GM18873 (cell line): ENCODE data around the gene RAB25.

Experiments used
- ATAC-seq: cut with Tn5 transposase; IDR thresholded peaks from one replicate; pipeline ENCODE4 v1.9.1; 2021; ENCODE audit warnings: mild to moderate bottlenecking, moderate library complexity, moderate number of reproducible peaks; ENCODE audit not compliant: unreplicated experiment, low FRiP score

RAB25 gene

DNA sequence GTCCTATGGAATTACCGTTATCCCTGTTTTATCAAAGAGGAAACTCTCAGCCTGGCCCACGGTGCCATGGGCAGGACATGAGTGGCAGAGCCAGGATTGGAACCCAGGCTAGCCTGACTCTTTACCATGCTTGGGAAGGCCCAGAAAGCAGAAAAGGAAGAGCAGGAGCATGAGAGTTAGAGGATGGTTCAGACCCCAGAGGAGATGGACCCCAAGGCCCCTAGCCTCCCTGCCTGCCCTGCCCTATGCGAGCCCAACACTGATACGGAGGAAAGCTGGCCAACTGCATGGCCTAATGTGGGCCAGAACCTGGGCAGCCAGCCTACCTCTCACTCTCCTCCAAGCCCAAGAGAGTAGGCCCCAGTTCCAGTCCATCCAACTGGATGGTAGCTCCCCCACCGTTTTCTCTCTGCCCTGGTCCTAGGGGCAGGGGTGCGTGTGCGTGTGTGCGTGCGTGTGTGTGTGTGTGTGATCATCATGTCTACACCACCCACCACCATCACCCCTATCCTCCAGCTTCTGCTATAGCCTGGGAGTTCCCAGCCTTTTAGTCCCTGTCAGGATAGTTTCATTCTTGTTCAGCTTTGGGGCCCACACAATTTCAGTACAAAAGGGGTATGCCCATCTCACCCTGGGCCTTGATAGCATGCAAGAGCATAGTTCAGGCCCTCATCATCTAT is 36.7 kb downstream of the RAB25 start:
- no peak for ATAC-seq

DNA sequence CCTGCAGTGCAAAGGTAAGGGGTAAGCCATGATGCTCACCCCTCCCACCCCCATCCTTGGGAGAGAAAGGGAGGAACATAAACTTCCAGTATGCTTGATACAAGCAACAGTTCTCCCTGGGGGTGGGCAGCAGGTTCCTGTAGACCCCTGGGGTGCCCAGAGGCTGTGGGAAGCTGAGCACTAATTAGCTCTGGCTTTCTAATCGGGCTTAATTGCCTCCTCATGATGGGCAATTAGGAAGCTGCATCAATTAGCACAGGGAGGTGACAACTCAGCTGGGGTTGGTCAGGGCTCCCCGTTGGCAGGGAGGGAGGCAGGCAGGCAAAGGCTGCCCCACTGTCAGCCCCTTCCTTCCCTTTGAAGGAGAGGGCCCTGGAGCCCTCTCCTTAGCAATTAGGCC is 37.8 kb downstream of the RAB25 start:
- no peak for ATAC-seq

DNA sequence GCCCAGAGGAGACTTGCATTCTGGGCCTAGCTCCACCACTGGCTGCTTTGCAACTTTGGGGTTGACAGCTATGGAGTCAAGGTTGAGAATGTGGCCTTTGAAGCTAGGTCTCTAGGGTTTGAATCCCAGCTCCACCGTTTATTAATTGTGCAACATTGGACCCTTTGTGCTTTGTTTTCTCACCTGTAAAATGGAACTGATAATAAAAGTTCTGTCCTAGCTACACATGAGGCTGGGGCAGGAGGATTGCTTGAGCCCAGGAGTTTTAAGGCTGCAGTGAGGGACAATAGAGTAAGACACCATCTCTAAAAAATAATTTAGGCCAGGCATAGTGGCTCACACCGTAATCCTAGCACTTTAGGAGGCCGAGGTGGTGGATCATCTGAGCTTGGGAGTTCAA is 38.3 kb downstream of the RAB25 start:
- no peak for ATAC-seq

DNA sequence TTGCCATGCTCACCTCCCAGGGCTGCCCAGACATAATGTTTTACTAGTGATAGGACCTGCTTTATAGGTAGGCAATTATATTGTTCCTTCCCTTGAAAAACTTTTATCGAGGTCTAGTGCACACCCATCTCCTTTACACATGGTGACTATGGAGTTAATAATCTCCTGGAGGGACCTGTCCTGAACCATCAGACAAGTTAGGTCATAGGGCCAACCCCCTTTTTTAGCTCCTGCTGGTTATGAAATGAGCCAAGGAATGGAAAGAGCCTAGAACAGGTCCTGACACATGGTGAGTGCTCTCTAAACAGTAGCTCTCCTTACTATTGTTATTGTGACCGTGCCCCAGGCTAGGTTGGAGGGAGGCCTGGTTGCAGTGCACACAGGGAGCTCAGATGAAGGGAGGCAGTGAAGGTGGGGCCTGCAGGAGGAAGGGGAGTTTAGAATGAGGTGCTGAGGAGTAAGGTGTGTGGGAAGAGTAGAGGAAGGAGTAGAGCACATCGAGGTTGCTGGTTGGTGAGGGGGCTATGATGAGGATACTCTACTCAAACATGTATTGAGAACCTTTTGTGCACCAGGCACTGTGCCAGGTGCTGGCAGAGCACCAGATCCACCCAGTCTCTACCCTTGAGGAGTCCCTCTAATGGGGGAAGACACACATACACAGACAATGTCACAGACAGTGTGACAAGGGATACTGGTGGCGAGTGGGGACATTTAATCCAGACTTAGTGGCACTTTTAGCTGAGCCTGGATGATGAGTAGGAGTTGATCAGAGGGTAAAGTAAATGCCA is 39.4 kb downstream of the RAB25 start:
- no peak for ATAC-seq

DNA sequence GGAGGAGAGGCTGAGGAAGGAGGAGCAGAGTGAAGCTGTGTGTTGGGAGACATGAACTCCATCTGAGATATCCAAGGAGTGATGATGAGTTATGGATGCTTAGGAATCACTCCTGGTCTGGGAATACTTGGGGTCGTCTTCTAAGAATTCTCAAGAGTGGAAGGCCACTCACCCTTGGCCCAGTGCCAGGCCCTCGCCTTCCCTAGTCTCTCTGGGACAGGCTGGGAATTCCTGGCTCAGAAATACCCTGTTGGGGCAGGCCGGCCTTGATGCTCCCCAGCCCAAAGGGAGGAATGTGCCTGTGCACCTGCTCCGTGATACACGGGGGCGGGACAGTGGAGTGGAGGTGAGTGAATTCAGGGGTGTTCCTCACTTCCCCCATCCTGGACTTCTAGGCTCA is 40.9 kb downstream of the RAB25 start:
- no peak for ATAC-seq

DNA sequence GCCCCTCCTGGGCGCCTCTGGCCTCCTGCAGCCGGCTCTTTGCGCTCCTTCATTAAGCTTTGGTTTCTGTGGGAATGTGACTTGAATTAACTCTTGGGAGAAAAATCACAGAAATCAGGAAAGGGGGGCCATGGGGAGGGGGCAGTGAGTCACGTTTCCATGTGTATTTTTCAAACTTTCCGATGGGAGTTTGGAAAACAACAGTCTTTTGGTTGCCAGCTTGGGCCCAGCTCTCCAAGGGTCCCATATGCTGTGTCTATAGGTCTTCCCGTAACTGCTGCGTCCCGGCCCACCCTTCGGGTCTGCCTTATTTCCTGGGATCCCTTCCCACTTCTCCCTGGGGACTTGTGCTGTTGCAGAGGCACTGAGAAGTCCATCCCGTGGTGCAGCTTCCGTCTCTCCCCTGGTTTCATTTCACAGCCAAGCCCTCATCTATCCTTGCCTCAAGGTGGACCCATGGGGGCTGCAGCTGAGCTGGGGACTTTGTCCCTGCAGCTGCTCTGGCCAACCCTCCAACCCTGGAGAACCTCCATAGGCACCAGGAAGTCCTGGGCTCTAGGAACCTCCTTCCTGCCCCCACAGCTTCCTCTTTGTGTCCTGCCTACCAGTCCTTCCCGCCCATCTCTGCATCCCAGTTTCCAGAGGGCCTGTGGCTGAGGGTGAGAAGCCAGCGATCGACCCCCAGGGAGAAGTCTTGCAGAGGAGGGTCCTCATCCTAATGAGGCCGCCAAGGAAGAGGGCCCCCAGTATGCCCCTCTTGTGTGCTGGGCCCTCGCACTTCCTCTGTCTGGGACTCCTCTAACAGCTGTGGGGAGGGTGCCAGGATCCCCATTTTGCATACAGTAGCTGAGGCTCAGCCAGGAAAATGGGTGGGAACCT is 41.9 kb downstream of the RAB25 start:
- no peak for ATAC-seq

DNA sequence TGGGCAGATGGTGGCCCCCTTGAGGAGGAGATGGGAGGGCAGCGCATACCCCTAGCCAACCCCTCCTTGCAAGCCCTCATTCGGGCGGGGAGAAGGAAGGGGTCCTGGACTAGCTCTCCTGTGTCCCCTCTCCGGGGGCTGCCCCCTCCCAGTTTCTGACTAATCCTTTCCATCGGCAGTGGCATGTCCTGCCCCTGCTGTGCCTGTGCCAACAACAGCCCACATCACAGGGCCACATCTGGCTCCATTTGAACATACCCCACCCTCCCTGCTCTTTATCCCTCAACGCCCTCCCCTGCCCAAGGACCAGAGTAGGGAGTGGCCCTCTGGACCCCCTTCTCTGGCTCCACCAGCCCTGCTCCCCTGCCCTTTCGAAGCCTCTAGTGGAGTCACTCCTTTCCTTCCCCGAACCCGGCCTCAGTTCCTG is 42.6 kb downstream of the RAB25 start:
- no peak for ATAC-seq

DNA sequence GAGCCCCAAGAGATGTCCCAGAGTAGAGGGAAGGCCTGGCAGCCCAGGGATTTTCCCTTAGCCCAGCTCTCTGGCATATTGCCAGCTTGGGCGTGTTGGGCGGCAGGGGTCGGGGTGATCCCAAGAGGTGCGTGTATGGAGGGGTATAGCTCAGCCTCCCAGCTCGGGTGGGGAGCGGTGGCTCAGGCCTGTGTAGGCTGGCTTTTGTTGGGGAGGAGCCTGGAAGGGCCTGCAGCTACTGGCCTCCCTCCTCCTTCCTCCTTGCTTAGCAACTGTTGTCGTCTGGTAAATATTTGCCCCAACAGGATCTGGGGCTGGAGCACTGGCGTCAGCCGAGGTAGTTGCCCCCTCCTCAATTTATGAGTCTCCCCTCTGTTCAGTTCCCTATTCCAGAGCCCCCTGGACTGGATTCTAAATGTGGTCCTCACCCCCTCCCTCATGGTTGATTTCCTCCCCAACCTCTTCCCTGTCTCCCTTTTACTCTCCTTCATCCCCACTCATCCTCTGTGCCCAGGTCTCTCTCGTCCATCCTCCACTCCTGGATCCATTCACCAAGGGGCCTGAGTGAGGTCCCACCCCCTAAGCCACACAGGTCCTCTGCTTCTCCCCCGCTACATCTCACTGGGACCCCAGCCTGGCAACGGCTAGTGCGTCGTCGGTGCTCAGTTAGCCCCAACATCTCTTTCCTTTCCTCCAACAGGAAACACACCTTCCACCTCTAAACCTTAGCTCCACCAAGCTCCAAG is 43.3 kb downstream of the RAB25 start:
- no peak for ATAC-seq

DNA sequence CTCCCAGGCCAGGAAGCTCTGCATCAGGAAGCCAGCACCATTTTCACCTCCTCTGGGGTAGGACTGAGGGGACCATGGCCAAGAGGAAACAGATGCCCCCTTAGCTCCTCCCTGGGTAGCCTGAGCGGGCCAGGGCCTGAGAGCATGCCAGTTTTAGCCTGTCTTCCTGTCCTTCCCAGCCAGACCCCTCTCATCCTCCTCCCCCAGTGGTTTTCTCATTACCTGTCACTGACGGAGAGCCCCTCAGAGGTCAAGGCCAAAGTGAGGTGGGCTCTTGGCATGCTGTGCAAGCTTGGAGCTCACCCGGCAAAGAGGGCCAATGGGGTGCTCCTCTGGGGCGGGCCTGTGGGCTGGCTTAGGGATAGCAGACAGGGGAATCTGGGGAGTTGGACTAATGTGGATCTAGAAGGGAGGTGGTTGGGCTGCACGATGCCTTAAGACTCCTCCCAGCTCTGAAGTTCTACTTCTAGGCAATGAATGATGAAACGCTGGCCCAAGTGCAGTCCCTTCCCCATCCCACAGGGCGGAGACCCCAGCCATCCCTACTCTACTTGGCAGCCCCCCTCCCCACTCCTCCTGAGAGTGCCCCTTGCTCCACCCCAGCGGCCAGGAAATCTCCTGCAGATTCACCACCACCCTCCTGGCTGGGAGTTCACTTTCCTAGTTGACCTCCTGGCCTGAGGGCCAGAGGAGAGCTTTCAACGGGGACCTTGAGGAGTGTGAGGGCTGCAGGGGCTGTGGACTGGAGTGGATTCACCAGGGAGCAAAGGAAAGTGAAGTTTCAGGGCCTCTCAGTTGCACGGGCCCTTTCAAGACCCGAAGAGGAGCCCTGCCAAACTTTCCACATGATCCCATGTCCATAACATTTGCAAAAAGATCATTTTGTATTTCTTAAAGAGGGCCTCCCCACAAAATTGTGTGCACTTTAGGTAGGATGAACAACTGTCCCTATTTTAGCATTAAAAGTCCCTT is 44.2 kb downstream of the RAB25 start:
- no peak for ATAC-seq

DNA sequence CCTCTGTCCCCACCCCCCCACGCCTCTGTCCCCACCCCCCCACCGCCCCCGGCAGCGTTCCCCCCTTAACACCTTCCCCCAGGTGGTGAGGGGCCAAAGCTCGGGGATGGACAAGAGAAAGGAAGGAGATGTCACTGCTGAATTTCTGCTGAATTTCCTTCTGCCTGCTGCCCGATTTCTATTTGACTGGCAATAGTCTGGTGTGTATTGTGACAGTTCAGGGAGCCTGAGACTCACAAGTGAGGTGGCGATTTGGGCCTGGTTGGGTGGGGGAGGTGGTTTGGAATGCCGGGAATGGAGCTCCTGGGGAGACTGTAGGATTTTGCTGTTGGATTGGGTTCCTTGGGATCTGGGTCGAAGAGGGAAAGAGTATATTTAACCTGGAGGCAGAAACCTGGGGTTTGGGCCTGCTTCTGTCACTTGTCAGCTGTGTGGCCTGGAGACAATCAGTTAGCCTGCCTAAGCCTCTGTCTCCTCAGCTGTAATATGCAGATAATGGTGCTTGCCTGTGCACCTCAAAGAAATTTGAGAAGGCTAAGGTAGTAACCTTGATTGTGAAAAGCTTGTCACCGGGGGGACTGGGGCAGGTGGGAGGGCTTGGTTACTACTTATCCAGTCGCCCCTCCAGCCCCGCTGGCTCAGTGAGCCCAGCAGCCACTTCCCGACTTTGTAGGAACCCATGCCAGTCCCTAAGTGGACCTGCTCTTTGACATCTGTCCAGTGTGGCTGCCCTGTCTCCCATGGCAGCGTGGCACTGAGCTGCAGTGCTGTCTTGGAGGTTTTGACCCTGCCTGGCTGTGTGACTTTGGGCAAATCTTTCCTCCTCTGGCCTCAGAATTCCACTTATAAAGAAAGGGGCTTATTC is 45.9 kb downstream of the RAB25 start:
- ATAC-seq = no peak

DNA sequence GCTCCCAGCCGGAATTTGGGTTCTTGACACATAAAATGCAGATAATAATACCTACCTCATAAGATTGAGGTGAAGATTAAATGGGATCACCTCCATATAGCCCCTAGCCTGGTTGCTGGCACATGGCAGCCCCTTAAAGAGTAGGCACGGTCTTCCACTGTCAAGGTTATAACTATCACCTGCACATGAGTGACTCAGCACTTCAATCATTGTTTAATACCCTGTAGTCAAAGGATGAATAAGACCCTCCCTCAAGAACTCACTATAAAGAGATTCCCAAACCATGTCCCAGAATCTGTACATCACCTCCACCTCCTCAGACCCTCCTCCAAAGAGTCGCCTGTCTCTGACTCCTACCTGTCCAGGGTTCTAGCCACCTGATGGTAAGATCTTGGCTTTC is 47.1 kb downstream of the RAB25 start:
- no peak for ATAC-seq

DNA sequence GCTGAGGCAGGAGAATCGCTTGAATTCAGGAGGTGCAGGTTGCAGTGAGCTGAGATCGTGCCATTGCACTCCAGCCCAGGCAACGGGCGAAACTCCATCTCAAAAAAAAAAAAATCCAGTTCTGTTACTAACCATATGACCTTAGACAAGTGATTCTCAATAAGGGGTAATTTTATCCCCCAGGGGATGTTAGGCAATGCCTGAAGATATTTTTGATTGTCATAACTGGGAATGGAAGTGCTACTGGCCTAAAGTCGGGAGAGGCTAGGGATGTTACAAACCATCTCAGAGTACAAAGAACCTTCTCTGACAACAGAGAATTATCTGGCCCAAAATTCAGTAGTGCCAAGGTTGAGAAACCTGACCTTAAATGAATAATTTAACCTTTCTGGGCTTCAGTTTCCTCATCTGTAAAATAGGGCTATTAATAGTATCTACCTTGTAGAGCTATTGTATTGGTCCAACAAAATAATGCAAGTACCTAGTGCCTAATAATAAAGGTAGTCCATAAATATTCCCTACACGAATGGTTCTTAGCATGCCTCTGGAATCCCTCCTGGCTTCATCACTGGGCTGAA is 47.8 kb downstream of the RAB25 start:
- no peak for ATAC-seq

DNA sequence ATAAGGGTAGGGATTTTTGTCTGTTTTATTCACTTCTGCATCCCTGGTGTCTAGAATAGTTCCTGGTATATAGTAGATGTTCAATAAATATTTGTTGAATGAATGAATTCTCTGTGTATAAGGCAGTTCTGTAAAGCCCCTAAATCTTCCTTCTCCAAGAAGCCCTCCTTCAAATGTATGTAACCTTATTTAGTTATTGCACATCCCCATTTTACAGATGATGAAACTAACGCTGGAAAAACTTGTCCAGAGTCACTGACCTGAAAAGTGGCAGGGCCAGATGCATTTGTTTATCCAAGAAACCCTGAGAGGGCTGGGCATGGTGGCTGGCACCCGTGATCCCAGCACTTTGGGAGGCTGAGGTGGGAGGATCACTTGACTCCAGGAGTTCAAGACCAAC is 49.3 kb downstream of the RAB25 start:
- ATAC-seq = no peak

DNA sequence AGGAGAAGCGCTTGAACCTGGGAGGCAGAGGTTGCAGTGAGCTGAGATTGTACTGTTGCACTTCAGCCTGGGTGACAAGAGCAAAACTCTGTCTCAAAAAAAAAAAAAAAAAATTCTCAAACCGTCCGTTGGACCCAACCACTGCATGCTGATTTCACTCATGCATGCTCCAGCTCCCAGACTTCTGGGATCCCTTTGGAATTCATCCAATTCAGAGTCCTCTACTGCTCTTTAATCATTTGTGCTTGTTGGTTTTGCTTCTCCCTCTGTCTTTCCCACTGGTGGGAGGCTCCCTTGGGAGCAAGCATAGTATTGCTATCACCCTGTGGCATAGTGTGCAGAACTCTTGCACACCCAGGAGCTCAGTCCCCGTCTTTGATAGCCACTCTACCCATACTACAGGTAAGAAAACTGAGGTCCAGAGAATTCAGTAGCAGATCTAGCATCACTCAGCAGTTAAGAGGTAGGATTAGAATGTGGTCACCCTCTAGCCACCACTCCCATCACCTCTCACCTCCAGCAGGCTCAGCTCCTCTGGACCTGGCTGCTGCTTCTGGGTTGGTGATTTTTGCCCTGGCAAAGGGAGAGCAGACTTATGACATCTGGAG is 50.5 kb downstream of the RAB25 start:
- no peak for ATAC-seq

DNA sequence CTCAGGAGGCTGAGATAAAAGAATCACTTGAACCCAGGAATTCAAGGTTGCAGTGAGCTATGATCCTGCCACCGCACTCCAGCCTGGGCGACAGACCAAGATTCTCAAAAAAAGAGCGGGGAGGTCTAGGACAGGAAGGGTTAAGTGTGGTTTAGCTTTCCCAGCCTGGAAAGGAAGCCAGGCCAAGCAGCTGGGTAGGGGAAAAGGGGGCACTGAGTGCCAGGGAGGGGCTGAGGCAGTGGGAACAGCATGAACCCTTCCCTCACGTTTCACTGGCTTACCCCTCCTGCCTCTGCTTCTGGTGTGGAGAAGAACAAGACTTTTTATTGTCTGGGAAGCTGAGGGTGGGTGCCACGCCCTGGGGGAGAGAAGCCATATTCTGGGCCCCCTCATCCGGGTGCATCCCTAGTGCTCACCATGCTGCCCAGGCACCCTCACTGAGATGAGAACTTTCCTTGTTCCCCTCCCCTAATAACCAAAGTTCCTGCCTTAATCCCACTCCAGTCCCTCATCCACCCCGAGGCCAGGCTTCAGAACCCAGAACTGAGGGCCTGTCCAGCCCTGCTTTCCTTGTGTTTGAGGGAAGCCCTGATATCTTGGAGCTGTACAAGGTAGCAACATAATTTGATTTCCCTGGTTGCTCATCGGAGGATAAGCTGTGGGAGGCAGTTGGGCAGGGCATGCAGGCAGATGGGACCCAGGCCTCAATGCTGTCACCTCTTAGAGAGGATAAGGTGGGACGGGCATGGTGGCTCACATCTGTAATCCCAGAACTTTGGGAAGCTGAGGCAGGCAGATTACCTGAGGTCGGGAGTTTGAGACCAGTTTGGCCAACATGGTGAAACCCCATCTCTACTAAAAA is 51.5 kb downstream of the RAB25 start:
- ATAC-seq = no peak

DNA sequence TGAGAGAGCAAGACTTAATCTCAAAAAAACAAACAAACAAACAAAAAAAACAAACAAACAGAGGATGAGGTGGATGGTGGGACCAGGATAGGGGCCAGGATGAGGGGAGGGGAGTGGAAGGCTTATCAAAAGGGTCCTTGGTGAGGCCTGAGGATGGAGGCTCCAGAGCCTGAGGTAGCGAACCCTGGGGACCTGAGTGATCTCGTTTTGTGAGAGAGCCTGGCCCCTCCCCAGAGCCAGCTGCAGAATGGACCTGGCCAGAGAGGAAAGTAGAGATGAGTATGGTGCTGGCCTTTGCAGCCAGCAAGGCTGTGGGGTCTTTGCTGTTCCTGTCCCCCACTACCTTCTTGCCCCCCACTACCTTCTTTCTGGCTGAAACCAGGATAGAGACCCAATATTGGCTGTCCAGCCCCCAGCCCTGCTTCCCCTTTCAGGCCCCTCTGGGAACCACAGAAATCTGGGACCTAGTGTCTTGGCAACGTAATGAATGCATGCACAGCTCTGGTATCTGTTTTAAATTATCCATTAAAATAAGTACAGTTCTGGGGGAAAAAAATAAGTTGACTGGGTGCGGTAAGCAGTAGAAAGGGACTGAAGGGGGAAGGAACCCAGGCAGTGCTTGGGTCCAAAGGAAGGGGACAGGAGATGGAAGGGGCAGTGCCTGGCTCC is 52.5 kb downstream of the RAB25 start:
- ATAC-seq = no peak
